Thyroid gland (tissue), 4 donors: ENCODE data around the gene PDS5A.

Experiments used
- POLR2A ChIP-seq, 2 donors: fragments of 450-650 bp; IDR thresholded peaks; one replicate each; pipeline ENCODE4 v1.6.1; 2017; ENCODE audit warnings: antibody characterized with exemption in 2 of 2, mild to moderate bottlenecking in 2 of 2, moderate library complexity in 1 of 2
- TF ChIP-seq, protein P1 (sequence below), 6 experiments: fragments of 200-600 bp in 3 of 6; fragments of 450-650 bp in 3 of 6; sonication (generic) in 3 of 6; IDR thresholded peaks; one replicate each; pipeline ENCODE4 v1.5.1; 2016 to 2019; ENCODE audit warnings: antibody characterized with exemption in 6 of 6, mild to moderate bottlenecking in 2 of 6, inconsistent platforms in 1 of 6, moderate library complexity in 1 of 6

DNA sequence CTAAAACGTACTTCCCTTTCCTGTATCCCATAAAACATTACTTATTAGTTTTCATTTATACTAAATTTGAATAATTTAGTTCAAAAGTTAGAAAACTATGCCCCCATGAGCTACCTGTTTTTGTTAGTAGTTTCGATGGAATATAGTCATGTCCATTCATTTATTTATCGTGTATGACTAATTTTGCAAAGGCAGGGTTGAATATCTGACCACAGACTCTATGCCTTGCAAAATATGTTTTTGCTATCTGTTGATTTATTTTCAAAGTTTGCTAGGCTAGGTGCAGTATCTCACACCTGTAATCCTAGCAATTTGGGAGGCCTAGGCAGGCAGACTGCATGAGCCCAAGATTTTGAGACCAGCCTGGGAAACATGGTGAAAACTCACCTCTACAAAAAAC is 78.4 kb downstream of the PDS5A start:
- TF ChIP-seq POLR2A (IDR thresholded peaks at IDR 0.05) = no peak
- TF ChIP-seq, protein P1, sequence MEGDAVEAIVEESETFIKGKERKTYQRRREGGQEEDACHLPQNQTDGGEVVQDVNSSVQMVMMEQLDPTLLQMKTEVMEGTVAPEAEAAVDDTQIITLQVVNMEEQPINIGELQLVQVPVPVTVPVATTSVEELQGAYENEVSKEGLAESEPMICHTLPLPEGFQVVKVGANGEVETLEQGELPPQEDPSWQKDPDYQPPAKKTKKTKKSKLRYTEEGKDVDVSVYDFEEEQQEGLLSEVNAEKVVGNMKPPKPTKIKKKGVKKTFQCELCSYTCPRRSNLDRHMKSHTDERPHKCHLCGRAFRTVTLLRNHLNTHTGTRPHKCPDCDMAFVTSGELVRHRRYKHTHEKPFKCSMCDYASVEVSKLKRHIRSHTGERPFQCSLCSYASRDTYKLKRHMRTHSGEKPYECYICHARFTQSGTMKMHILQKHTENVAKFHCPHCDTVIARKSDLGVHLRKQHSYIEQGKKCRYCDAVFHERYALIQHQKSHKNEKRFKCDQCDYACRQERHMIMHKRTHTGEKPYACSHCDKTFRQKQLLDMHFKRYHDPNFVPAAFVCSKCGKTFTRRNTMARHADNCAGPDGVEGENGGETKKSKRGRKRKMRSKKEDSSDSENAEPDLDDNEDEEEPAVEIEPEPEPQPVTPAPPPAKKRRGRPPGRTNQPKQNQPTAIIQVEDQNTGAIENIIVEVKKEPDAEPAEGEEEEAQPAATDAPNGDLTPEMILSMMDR (IDR thresholded peaks at IDR 0.05) = no peak
